IMR-90 (cell line): ENCODE results near the gene CWF19L2. TPM values are rescaled to one million over a fixed set of nuclear protein-coding genes. Genes with fewer than 3 reads are reported as not detected.

Experiments used
- ATAC-seq: fragments of 200-7000 bp; cut with Tn5 transposase; 2 replicates; pipeline ENCODE4 v1.9.1; 2020; ENCODE audit warnings: low read depth, mild to moderate bottlenecking, moderate library complexity
- BruUV-seq: library from RNA; stranded (reverse); fragments of 400-500 nt; replicated peaks from 2 replicates; lab custom pipeline; 2021; lab: Mats Ljungman, UMichigan
- CTCF ChIA-PET: fragments of 300-600 bp; formaldehyde crosslinking; extraction: SDS; loops from one replicate; lab custom pipeline; 2021; ENCODE audit warnings: antibody characterized with exemption; lab: Yijun Ruan, JAX
- POLR2A ChIA-PET: fragments of 300-600 bp; sonication (Branson Sonifier 250); formaldehyde crosslinking; loops from one replicate; lab custom pipeline; 2022; ENCODE audit warnings: antibody characterized with exemption; ENCODE audit not compliant: unreplicated experiment; lab: Charles Lee
- DNase-seq: peaks from one replicate; pipeline ENCODE4 v3.0.0; 2013
- H2AFZ ChIP-seq: replicated peaks from 2 replicates; pipeline ENCODE3; 2013; ENCODE audit warnings: low read length, mild to moderate bottlenecking; ENCODE audit not compliant: poor library complexity
- H2AK5ac ChIP-seq: 2 replicates; pipeline ENCODE4 v1.6.1; 2013; ENCODE audit warnings: low read depth, low read length, inconsistent platforms
- H2AK9ac ChIP-seq: replicated peaks from 2 replicates; pipeline ENCODE3; 2013; ENCODE audit warnings: mild to moderate bottlenecking, low read depth, low read length, moderate library complexity; ENCODE audit not compliant: poor library complexity
- H2BK120ac ChIP-seq: 2 replicates; pipeline ENCODE4 v1.6.1; 2013; ENCODE audit warnings: low read depth, low read length, inconsistent platforms
- H2BK15ac ChIP-seq: 3 replicates; pipeline ENCODE4 v1.6.1; 2013; ENCODE audit warnings: low read depth, low read length, inconsistent platforms
- H2BK20ac ChIP-seq: 2 replicates; pipeline ENCODE4 v1.6.1; 2013; ENCODE audit warnings: low read depth, mild to moderate bottlenecking, inconsistent platforms, low read length, moderate library complexity
- H2BK5ac ChIP-seq: 2 replicates; pipeline ENCODE4 v1.6.1; 2013; ENCODE audit warnings: mild to moderate bottlenecking, low read depth, low read length, inconsistent platforms; ENCODE audit not compliant: poor library complexity, severe bottlenecking
- H3K14ac ChIP-seq: replicated peaks from 2 replicates; pipeline ENCODE4 v1.6.1; 2013; ENCODE audit warnings: low read depth, low read length, inconsistent platforms
- H3K18ac ChIP-seq: 2 replicates; pipeline ENCODE4 v1.6.1; 2013; ENCODE audit warnings: low read depth, low read length, control low read depth
- H3K23ac ChIP-seq: 2 replicates; pipeline ENCODE4 v1.6.1; 2013; ENCODE audit warnings: low read depth, low read length, inconsistent platforms
- H3K27ac ChIP-seq: 2 replicates; pipeline ENCODE4 v1.5.1; 2013; ENCODE audit warnings: mild to moderate bottlenecking, control low read depth, low read length; ENCODE audit not compliant: insufficient read depth
- H3K27me3 ChIP-seq: 2 replicates; pipeline ENCODE4 v1.6.1; 2013; ENCODE audit warnings: low read length; ENCODE audit not compliant: control insufficient read depth, insufficient read depth
- H3K36me3 ChIP-seq: 2 replicates; pipeline ENCODE4 v1.6.1; 2013; ENCODE audit warnings: low read length, mixed read lengths; ENCODE audit not compliant: control insufficient read depth, insufficient read depth
- H3K4ac ChIP-seq: 2 replicates; pipeline ENCODE4 v1.6.1; 2013; ENCODE audit warnings: low read depth, low read length, inconsistent platforms
- H3K4me1 ChIP-seq: 2 replicates; pipeline ENCODE4 v1.6.1; 2013; ENCODE audit warnings: low read length, mixed read lengths; ENCODE audit not compliant: control insufficient read depth, insufficient read depth
- H3K4me2 ChIP-seq: 2 replicates; pipeline ENCODE4 v1.6.1; 2013; ENCODE audit warnings: low read depth, mild to moderate bottlenecking, control low read depth, low read length, moderate library complexity
- H3K4me3 ChIP-seq: 2 replicates; pipeline ENCODE4 v1.5.1; 2013; ENCODE audit warnings: low read depth, mild to moderate bottlenecking, control low read depth, low read length, moderate library complexity; ENCODE audit not compliant: insufficient read depth
- H3K56ac ChIP-seq: 2 replicates; pipeline ENCODE4 v1.6.1; 2013; ENCODE audit warnings: low read length, inconsistent platforms; ENCODE audit not compliant: insufficient read depth; ENCODE audit errors: extremely low read depth
- H3K79me1 ChIP-seq, 2 experiments: 2 replicates each; pipeline ENCODE4 v1.6.1; 2013; ENCODE audit warnings: low read length in 2 of 2, inconsistent platforms in 1 of 2, low read depth in 1 of 2
- H3K9ac ChIP-seq: 2 replicates; pipeline ENCODE4 v1.6.1; 2013; ENCODE audit warnings: low read depth, low read length, control low read depth
- H3K9me1 ChIP-seq: 2 replicates; pipeline ENCODE4 v1.6.1; 2013; ENCODE audit warnings: low read length, inconsistent platforms; ENCODE audit not compliant: insufficient read depth
- H3K9me3 ChIP-seq: 2 replicates; pipeline ENCODE4 v1.6.1; 2013; ENCODE audit warnings: low read length; ENCODE audit not compliant: control insufficient read depth, insufficient read depth
- H4K20me1 ChIP-seq: 2 replicates; pipeline ENCODE4 v1.6.1; 2013; ENCODE audit warnings: low read length, inconsistent platforms; ENCODE audit not compliant: insufficient read depth
- H4K5ac ChIP-seq: 2 replicates; pipeline ENCODE4 v1.6.1; 2013; ENCODE audit warnings: mild to moderate bottlenecking, low read depth, low read length, control low read depth
- H4K8ac ChIP-seq, 2 experiments: 2 replicates each; pipeline ENCODE4 v1.6.1; 2013; ENCODE audit warnings: low read depth in 2 of 2, low read length in 2 of 2, control low read depth in 1 of 2, inconsistent platforms in 1 of 2
- H4K91ac ChIP-seq: 2 replicates; pipeline ENCODE4 v1.6.1; 2013; ENCODE audit warnings: low read depth, low read length, inconsistent platforms; ENCODE audit not compliant: insufficient read depth
- BHLHE40 ChIP-seq: fragments of 150-350 bp; IDR thresholded peaks from 2 replicates; pipeline ENCODE4 v1.6.1; 2016; ENCODE audit warnings: mild to moderate bottlenecking, low read depth, low read length
- FOS ChIP-seq: fragments of 150-350 bp; IDR thresholded peaks from 2 replicates; pipeline ENCODE4 v1.6.1; 2016; ENCODE audit warnings: low read depth, low read length
- MAFK ChIP-seq: IDR thresholded peaks from 2 replicates; pipeline ENCODE4 v1.6.1; 2012; ENCODE audit warnings: low read depth, low read length, improper control_type of control experiment
- WGBS, 2 experiments: methylation state at CpG; one replicate each; pipeline versions ENCODE4 v1.1.5 to v1.1.7; 2013; ENCODE audit warnings: missing lambda C conversion rate in 2 of 2; ENCODE audit not compliant: insufficient read length in 1 of 2; ENCODE audit errors: extremely low coverage in 2 of 2; 5-methylcytosine and 5-hydroxymethylcytosine counted together
- dilution Hi-C: fragments of 300-500 bp; cut with HindIII; formaldehyde crosslinking; loops from one replicate; pipeline ENCODE4 v1.14.3; 2018; ENCODE audit warnings: low sequenced_read_pairs; ENCODE audit not compliant: unreplicated experiment
- in situ Hi-C: fragments of 300-500 bp; cut with MboI; formaldehyde crosslinking; loops from 3 replicates; pipeline ENCODE4 v1.14.3; 2019; ENCODE audit warnings: low sequenced_read_pairs, inconsistent platforms, mixed read lengths
- intact Hi-C: fragments of 100-400 bp; cut with micrococcal nuclease; formaldehyde crosslinking; loops from 2 replicates; pipeline ENCODE4 v1.10.0; 2022
- polyA plus RNA-seq, 3 experiments: library from polyadenylated mRNA; depleted of rRNA; stranded (reverse); fragments of >200 nt; gene quantifications; 2 replicates each; pipeline ENCODE4 v1.2.3, GENCODE V29; 2012; ENCODE audit warnings: low replicate concordance in 1 of 3
- total RNA-seq: library from RNA; depleted of rRNA; stranded (reverse); fragments of >200 nt; gene quantifications from 2 replicates; pipeline ENCODE4 v1.2.3, GENCODE V29; 2012
- TF ChIP-seq, protein P1 (sequence below): fragments of 150-350 bp; IDR thresholded peaks from 2 replicates; pipeline ENCODE4 v1.6.1; 2016; ENCODE audit warnings: low read depth, mild to moderate bottlenecking, low read length, moderate library complexity, borderline replicate concordance

CWF19L2 gene
- total and polyA plus RNA-seq, 2 of the 4 experiments (the other 2 are of a cell fraction), result 1.7 to 3.8 TPM

DNA sequence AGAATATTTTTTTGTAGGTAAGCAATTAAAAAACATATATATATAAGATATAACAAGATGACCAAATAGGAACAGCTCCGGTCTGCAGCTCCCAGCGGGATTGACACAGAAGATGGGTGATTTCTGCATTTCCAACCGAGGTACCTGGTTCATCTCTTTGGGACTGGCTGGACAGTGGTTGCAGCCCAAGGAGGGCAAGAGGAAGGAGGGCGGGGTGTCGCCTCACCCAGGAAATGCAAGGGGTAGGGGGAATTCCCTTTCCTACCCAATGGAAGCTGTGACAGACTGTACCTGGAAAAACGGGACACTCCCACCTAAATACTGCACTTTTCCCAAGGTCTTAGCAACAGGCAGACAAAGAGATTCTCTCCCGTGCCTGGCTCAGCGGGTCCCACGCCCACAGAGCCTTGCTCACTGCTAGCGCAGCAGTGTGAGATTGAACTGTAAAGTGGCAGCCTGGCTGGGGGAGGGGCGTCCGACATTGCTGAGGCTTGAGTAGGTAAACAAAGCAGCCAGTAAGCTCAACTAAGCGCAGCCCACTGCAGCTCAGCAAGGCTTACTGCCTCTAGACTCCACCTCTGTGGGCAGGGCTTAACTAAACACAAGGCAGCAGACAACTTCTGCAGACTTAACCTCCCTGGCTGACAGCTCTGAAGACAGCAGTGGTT is 163.8 kb downstream of the CWF19L2 start:
- no peaks in the 10 kb centered on the region for H3K9me3 ChIP-seq
- no peak overlapping the region for H4K8ac ChIP-seq
- H3K27ac ChIP-seq, result no peak overlapping the region
- no peaks in the 10 kb centered on the region for H3K4me1 ChIP-seq
- no peak overlapping the region for H2AFZ ChIP-seq
- ATAC-seq (no peak), DNase-seq (no peak)
- H2AK9ac ChIP-seq, result no peak overlapping the region
- in situ Hi-C loops (no loop called here), intact Hi-C loops (no loop called here), dilution Hi-C loops (no loop called here)
- no CpG with 5 or more reads among the region's 13 CpGs for WGBS, 2 experiments
- no peak overlapping the region for H3K14ac ChIP-seq
- TF ChIP-seq FOS (no peak), MAFK (no peak), BHLHE40 (no peak)
- TF ChIP-seq, protein P1, sequence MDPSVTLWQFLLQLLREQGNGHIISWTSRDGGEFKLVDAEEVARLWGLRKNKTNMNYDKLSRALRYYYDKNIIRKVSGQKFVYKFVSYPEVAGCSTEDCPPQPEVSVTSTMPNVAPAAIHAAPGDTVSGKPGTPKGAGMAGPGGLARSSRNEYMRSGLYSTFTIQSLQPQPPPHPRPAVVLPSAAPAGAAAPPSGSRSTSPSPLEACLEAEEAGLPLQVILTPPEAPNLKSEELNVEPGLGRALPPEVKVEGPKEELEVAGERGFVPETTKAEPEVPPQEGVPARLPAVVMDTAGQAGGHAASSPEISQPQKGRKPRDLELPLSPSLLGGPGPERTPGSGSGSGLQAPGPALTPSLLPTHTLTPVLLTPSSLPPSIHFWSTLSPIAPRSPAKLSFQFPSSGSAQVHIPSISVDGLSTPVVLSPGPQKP, result no peak
- H3K18ac ChIP-seq, result no peak overlapping the region
- no peaks in the 10 kb centered on the region for H3K79me1 ChIP-seq
- no peak overlapping the region for H3K56ac ChIP-seq
- H3K9ac ChIP-seq, result no peak overlapping the region
- H4K5ac ChIP-seq, result no peak overlapping the region
- no peak overlapping the region for H3K4me2 ChIP-seq
- BruUV-seq, result no TSS peak
- H2BK15ac ChIP-seq, result no peak overlapping the region
- H2BK20ac ChIP-seq, result no peak overlapping the region
- no peak overlapping the region for H3K4me3 ChIP-seq
- no peak overlapping the region for H2BK120ac ChIP-seq
- no peak overlapping the region for H3K4ac ChIP-seq
- H3K9me1 ChIP-seq, result no peaks in the 10 kb centered on the region
- H2BK5ac ChIP-seq, result no peak overlapping the region
- no peak overlapping the region for H4K91ac ChIP-seq
- CTCF ChIA-PET, result no interaction called here
- POLR2A ChIA-PET, result no interaction called here
- H2AK5ac ChIP-seq, result no peak overlapping the region
- no peaks in the 10 kb centered on the region for H3K27me3 ChIP-seq
- H3K23ac ChIP-seq, result no peak overlapping the region
- H4K20me1 ChIP-seq, result no peaks in the 10 kb centered on the region
- no peaks in the 10 kb centered on the region for H3K36me3 ChIP-seq
